ENCODE results near the gene TRIP4.
"Not testable (repeated sequence)": the region's sequence is repeated elsewhere in the genome, so short reads cannot be mapped to it uniquely, and the experiment has no call there.

The TRIP4 gene

GRCh38 chr15:64380130-64380870 is 7.3 kb upstream of the TRIP4 start:
- FAIRE-seq; DNase-seq (ENCODE audit: insufficient read length, low spot score): not testable (repeated sequence)

- peak; percentile 100 for FAIRE-seq
- peak; percentile 84 for DNase-seq (ENCODE audit: insufficient read length, low spot score)
Observed at GRCh38 chr15:64381000-64381751, 6.5 kb upstream of the TRIP4 start, which contains the start of gene PCLAF. PCLAF (minus strand) TSS chr15:64381441; CDS start chr15:64381371, 70 bp downstream.

DNA sequence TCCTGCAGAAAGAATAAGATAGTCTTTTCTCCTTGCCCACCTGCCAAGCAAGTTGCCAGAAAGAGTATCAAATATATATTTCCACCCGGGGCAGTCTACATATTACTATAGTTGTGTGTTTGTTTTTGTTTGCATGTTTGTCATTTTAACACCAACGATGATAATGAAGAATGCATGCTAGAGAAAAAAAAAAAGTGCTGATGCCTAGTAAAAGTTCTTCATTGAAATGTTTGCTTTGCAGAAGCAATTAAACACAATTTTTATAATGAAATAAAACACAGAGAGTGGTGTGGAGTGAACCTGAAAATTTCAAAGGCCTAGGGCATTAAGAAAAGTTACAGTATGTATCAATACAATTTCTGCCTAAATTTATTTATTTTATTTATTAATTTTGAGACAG is 3.9 kb upstream of the TRIP4 start:
- DNase-seq (ENCODE audit: insufficient read length, low spot score) (no peak), FAIRE-seq (no peak)

GRCh38 chr15:64386291-64386690 is 1.3 kb upstream of the TRIP4 start:
- DNase-seq (ENCODE audit: insufficient read length, low spot score) (no peak), FAIRE-seq (no peak)

GRCh38 chr15:64389036-64389435 is 1.4 kb downstream of the TRIP4 start:
- FAIRE-seq (no peak), DNase-seq (ENCODE audit: insufficient read length, low spot score) (no peak)

- not testable (repeated sequence) for FAIRE-seq; DNase-seq (ENCODE audit: insufficient read length, low spot score)
Observed at GRCh38 chr15:64392471-64392870, 4.8 kb downstream of the TRIP4 start.

- FAIRE-seq = peak; percentile 40
- no peak for DNase-seq (ENCODE audit: insufficient read length, low spot score)
Observed at GRCh38 chr15:64396789-64397188, 9.2 kb downstream of the TRIP4 start.

DNA sequence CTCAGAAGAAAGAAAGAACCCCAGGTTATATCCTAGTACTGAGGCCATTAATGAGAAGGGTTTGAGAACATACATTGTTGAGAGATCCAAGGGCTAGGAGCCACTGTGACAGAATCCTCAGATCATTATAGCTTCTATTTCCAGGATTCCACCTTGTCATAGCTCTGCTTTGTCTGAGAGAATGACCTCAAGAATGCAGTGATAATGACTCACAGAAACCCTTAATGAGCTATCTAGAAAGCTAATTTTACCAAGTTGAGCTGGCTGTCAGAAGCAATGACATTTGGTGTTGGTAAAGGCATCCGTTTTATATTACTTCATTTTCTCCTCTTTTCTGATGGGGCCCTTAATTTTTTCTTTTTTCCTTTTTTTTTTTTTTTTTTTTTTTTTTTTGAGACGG is 10.9 kb downstream of the TRIP4 start:
- FAIRE-seq (no peak), DNase-seq (ENCODE audit: insufficient read length, low spot score) (no peak)

DNA sequence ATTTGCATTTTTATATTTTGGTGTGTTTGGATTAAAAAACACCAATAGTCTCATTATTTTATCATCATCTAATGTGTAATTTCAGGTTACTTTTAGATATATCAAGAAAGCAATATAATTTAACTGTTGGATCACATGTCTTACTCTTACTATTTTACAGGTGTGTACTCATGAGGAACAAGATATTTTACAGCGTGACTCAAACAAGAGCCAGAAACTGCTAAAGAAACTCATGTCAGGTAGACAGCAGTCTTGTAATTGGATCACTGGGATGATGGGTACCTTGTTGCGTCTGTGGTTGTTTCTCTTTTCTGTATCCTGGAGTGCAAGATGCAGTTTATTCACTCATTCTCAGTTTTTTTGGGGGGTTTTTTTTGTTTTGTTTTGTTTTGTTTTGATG is 12.9 kb downstream of the TRIP4 start:
- FAIRE-seq = no peak
- no peak for DNase-seq (ENCODE audit: insufficient read length, low spot score)

GRCh38 chr15:64412216-64412615 is 24.6 kb downstream of the TRIP4 start:
- no peak for FAIRE-seq
- no peak for DNase-seq (ENCODE audit: insufficient read length, low spot score)

- FAIRE-seq (no peak), DNase-seq (ENCODE audit: insufficient read length, low spot score) (no peak)
Observed at GRCh38 chr15:64422697-64423096, 35.1 kb downstream of the TRIP4 start.

DNA sequence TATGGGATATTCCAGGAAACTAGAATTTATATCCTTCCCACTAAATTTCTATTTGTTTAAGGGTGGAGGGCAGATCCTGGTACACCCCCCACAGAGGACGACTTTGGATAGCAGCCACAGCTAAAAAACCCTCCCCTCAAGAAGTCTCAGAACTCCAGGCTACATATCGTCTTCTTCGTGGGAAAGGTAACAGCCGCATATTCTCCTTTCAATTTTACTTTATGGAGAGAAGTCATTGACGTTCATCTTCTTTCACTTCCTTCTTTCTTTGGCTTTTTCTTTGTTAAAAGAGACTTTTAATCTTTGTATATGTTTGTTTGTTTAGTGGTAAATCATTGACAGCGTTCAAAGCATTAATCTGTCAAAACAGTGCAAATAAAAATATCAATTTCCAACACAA is 36.3 kb downstream of the TRIP4 start:
- no peak for DNase-seq (ENCODE audit: insufficient read length, low spot score)

DNA sequence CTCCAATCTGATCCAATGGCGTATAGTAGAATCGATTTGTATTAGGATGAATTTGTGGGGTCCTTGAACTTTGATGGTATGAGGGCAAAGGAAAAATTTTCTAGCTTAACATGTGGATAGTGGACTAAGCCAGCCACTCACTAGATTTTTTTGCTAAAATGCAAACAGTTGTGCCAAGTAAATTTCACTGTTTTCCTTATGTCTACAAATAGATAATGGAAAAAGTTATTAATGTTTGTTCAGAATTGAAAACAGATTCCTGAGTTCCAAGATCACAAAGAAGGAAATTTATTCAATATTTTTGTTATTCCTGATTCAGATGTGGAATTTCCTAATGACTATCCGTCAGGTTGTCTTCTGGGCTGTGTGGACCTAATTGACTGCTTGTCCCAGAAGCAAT is 37.6 kb downstream of the TRIP4 start:
- DNase-seq (ENCODE audit: insufficient read length, low spot score) (no peak), FAIRE-seq (no peak)

More for the DNA sequence above, 36.3 kb downstream of the TRIP4 start:
- FAIRE-seq = peak; percentile 96

DNA sequence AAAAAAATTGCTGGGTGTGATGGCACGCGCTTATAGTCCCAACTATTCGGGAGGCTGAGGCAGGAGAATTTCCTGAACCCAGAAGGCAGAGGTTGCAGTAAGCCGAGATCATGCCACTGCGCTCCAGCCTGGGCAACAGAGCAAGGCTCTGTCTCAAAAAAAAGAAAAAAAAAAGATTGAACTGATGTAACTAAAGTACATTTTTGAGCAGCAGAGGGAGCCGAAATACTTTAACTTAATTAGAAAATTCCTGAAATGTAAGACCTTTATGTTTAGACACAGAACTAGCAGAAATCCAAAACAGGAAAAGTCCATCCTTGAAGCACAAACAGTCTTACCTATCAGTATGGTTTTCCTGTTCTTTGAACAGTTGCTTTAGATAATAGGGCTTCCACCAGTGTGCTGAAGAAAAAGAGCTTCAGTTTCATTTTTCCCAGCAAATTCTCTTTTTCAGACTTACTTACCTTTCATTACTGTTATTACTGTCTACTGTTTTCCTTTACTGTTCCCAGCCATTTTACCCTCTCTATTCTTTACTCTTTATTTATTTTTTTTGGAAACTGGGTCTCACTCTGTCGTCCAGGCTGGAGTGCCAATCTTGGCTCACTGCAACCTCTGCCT is 39.3 kb downstream of the TRIP4 start:
- peak; percentile 11 for FAIRE-seq
- DNase-seq (ENCODE audit: insufficient read length, low spot score) = no peak

- FAIRE-seq (peak; percentile 78), DNase-seq (ENCODE audit: insufficient read length, low spot score) (no peak)
Observed at GRCh38 chr15:64429448-64429847, 41.8 kb downstream of the TRIP4 start.

GRCh38 chr15:64430000-64430735 is 42.5 kb downstream of the TRIP4 start:
- FAIRE-seq = peak; percentile 66

DNA sequence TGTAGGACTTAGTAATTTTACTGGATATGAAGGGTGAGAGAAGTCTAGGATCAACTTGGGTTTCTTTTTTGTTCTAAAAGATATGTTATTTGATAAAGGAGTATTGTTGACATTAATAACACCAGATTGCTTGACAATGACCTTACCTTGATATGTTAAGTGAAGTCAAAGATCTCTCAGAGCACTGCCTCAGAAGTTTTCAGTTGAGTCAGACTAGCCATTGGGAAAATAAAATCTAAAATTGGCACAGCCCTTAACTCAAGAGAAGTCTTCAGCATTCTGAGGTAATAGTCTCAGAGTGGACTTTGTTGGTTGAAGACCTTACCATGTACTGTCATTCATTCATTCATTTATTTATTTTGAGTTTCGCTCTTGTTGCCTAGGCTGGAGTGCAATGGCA is 50.3 kb downstream of the TRIP4 start:
- FAIRE-seq = no peak
- no peak for DNase-seq (ENCODE audit: insufficient read length, low spot score)

More at GRCh38 chr15:64430000-64430735, 42.5 kb downstream of the TRIP4 start:
- DNase-seq (ENCODE audit: insufficient read length, low spot score) = no peak

DNA sequence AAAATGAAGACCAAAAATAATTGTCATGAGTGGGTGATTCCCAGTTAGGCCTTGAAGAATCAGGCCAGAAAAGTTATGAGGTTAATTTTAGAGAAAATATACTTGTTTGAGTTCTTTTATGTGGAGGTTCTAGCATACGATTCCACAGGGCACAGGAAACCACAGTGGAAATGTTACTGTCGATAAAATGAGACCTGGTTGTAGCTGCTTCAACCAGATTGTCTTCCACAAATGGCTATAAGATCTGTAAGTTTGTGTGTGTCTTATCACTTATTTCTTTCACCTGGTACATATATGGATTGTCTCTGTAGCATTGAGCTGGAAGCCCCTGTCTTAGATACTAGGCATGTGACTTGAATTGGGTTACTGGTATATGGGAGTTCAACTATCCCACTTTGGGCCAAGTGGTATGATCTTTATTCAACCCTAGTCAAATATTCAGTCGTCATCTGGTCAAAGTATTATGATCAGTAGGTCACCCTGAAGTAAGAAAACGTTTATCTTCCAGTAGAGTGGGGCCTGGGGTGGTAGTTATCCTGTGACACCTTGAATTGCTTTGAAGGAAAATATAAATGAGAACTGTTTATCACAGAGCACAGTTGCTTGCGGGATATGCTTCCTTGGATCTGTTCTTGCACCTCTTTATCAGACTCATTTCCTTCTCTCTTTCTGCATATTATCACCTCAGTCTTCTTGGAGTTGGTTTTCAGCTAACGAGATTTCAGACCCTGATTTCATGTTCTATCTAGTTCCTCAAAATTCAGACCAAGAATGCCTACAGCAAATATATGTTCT is 51.2 kb downstream of the TRIP4 start:
- DNase-seq (ENCODE audit: insufficient read length, low spot score) (no peak), FAIRE-seq (no peak)

- FAIRE-seq = no peak
- DNase-seq (ENCODE audit: insufficient read length, low spot score) = no peak
Observed at GRCh38 chr15:64441852-64442251, 54.2 kb downstream of the TRIP4 start.

DNA sequence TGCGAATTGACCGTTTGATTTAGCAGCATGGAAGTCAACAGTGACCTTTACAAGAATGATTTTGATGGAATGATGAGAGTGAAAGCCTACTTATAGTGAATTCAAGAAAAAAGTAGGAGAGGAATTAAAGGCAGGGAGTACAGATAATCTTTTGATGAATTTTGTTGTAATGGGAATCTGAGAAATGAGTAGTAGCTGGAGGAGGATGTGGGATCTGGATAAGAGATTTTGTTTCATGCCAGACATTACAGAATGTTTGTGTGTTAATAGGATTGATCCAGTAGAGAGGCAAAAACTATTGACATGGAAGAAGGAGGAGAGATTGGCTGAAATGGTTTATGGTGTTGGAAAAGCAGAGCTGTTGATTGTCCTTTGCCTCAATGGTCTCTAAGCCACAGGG is 55.4 kb downstream of the TRIP4 start:
- peak; percentile 28 for FAIRE-seq
- no peak for DNase-seq (ENCODE audit: insufficient read length, low spot score)

Data from GM19239 (cell line).